Medulla oblongata (tissue), 1 donor: Measurements from ENCODE around the gene DHTKD1.
"Not testable (repeated sequence)": the region's sequence is repeated elsewhere in the genome, so short reads cannot be mapped to it uniquely, and the experiment has no call there.

Experiments used
- DNase-seq: peaks from one replicate; pipeline ENCODE4 v3.0.0-alpha.2; 2015; ENCODE audit errors: extremely low spot score

Gene DHTKD1

GRCh38 chr10:12067336-12067735, 1.4 kb upstream of the DHTKD1 start:
- no peak for DNase-seq

- not testable (repeated sequence) for DNase-seq
Measured at GRCh38 chr10:12071441-12071840, 2.7 kb downstream of the DHTKD1 start.

GRCh38 chr10:12073526-12073925, 4.8 kb downstream of the DHTKD1 start:
- DNase-seq = no peak

GRCh38 chr10:12077580-12078180, 8.9 kb downstream of the DHTKD1 start:
- DNase-seq = peak; percentile 53

GRCh38 chr10:12081470-12081869, 12.7 kb downstream of the DHTKD1 start:
- no peak for DNase-seq

- no peak for DNase-seq
Measured at GRCh38 chr10:12081879-12082557, 13.3 kb downstream of the DHTKD1 start.

- DNase-seq = no peak
Measured at GRCh38 chr10:12088919-12089318, 20.2 kb downstream of the DHTKD1 start.

GRCh38 chr10:12091421-12091820, 22.7 kb downstream of the DHTKD1 start:
- DNase-seq = no peak

GRCh38 chr10:12097361-12097760, 28.6 kb downstream of the DHTKD1 start:
- not testable (repeated sequence) for DNase-seq

GRCh38 chr10:12097791-12098190, 29.0 kb downstream of the DHTKD1 start:
- DNase-seq = no peak

- no peak for DNase-seq
Measured at GRCh38 chr10:12098966-12099365, 30.2 kb downstream of the DHTKD1 start.

GRCh38 chr10:12103802-12104201, 35.0 kb downstream of the DHTKD1 start:
- peak; percentile 30 for DNase-seq

- DNase-seq = no peak
Measured at GRCh38 chr10:12107781-12108180, 39.0 kb downstream of the DHTKD1 start.

- DNase-seq = no peak
Measured at GRCh38 chr10:12109286-12109685, 40.5 kb downstream of the DHTKD1 start.

- no peak for DNase-seq
Measured at GRCh38 chr10:12111528-12111927, 42.8 kb downstream of the DHTKD1 start.

- DNase-seq = no peak
Measured at GRCh38 chr10:12113627-12114026, 44.9 kb downstream of the DHTKD1 start.

GRCh38 chr10:12121673-12122072, 52.9 kb downstream of the DHTKD1 start:
- DNase-seq = no peak

GRCh38 chr10:12129222-12130111, 60.7 kb downstream of the DHTKD1 start, which contains the start of gene SEC61A2:
Gene SEC61A2, plus strand, starts transcription at chr10:12129677. Its CDS starts 111 bp downstream, at chr10:12129788.
- DNase-seq = peak; percentile 97

- peak; percentile 82 for DNase-seq
Measured at GRCh38 chr10:12130237-12130872, 61.6 kb downstream of the DHTKD1 start.

- no peak for DNase-seq
Measured at GRCh38 chr10:12135631-12136030, 66.9 kb downstream of the DHTKD1 start.

GRCh38 chr10:12140038-12140437, 71.3 kb downstream of the DHTKD1 start:
- no peak for DNase-seq

- DNase-seq = no peak
Measured at GRCh38 chr10:12144538-12144937, 75.8 kb downstream of the DHTKD1 start.
